C4-2B (cell line): Measurements from ENCODE around the gene PHLPP1.

Experiments used
- H3K27ac ChIP-seq: fragments of 450-650 bp; 2 replicates; pipeline ENCODE4 v1.5.1; 2017
- ZFX ChIP-seq: fragments of 450-650 bp; IDR thresholded peaks from 2 replicates; pipeline ENCODE4 v1.6.1; 2017
- TF ChIP-seq, protein P1 (sequence below): fragments of 450-650 bp; conservative IDR thresholded peaks from 2 replicates; pipeline ENCODE4 v1.5.1; 2017; ENCODE audit warnings: mild to moderate bottlenecking

Gene PHLPP1

DNA sequence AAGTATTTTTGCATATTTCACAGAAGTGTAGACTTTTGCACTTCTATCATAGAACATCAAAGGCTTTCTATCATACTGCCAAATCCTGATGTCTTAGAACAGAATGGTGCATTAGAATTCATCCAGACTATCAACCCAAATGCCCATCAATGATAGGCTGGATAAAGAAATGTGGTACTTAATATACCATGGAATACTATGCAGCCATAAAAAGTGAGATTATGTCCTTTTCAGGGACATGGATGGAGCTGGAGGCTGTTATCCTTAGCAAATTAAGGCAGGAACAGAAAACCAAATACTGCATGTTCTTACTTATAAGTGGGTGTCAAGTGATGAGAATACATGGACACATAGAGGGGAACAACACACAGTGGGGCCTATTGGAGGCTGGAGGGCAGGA, 150.2 kb downstream of the PHLPP1 start:
- TF ChIP-seq ZFX = no peak
- TF ChIP-seq, protein P1, sequence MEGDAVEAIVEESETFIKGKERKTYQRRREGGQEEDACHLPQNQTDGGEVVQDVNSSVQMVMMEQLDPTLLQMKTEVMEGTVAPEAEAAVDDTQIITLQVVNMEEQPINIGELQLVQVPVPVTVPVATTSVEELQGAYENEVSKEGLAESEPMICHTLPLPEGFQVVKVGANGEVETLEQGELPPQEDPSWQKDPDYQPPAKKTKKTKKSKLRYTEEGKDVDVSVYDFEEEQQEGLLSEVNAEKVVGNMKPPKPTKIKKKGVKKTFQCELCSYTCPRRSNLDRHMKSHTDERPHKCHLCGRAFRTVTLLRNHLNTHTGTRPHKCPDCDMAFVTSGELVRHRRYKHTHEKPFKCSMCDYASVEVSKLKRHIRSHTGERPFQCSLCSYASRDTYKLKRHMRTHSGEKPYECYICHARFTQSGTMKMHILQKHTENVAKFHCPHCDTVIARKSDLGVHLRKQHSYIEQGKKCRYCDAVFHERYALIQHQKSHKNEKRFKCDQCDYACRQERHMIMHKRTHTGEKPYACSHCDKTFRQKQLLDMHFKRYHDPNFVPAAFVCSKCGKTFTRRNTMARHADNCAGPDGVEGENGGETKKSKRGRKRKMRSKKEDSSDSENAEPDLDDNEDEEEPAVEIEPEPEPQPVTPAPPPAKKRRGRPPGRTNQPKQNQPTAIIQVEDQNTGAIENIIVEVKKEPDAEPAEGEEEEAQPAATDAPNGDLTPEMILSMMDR = no peak
- no peak overlapping the region for H3K27ac ChIP-seq

DNA sequence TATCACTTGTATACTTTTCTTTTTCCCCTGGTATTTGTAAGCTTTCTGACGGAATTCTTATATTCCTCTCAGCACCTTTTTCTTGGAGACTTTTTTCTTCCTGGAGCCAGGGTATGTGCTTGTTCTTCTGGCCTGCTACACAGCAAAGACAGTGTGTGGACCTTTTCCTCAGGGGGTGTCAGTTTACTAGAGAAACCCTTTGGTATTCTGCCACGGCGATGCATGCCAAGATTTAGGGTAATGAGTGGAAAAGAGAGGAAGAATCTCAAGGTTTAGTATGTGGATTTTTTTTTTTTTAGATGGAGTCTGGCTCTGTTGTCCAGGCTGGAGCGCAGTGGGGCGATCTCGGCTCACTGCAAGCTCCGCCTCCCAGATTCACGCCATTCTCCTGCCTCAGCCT, 152.2 kb downstream of the PHLPP1 start:
- no peak overlapping the region for H3K27ac ChIP-seq
- TF ChIP-seq ZFX = no peak
- TF ChIP-seq, protein P1 = no peak

DNA sequence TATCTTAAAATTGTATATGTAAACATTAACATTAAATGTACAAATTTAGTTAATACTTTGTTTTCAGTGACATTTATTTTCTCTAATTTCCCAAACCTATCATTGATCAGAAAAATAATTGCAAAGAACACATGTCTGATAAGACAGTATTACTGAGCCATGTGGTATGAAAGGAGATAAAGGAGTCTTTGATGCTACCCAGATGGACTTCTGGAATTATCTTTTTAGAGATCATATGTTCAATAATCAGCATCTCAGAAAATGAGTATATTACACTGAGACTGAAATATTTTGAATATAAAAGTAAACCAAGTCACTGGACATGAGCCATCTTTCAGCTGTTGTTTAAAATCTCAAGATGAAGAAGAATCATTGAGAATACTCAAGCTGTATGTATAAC, 153.3 kb downstream of the PHLPP1 start:
- H3K27ac ChIP-seq = no peak overlapping the region
- no peak for TF ChIP-seq ZFX
- TF ChIP-seq, protein P1 = no peak

DNA sequence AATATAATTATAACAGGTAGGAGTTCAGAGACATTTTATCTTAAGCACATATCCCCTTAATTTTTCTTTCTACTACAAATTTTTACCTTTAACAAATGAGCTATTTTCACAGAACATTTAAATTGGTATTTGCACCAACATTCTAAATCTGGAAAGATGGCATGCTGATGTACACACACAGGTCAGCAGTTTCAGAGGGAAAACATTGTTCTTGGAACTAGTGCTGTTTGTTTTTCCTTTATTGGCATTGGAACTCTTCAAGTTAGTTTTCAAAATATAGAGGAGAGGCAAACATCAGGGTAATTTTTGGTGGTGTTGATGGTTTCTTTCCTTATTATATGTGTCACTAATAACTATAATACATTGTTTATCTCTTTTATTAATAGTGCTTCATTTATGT, 155.3 kb downstream of the PHLPP1 start:
- no peak overlapping the region for H3K27ac ChIP-seq

DNA sequence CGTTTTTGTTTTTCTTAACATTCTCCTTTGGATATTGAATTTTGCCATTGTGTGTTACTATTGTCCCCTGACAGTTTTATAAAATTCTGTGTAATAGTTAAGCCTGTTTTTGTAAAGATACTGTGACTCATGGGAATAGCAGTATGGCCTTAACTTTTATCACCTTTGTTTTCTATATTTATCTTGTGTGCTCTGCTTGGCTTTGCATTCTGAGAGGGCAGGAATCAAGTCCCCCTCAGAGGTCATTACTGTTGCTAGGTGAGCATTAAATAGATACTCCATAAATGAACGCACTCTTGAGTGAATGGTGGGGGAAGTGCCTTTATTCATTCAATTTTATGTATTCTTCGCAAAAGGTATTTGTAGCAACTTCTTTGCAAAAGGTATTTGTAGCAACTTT, 160.0 kb downstream of the PHLPP1 start:
- TF ChIP-seq, protein P1 = no peak
- TF ChIP-seq ZFX = no peak
- no peak overlapping the region for H3K27ac ChIP-seq

More for the DNA sequence above, 155.3 kb downstream of the PHLPP1 start:
- TF ChIP-seq, protein P1 = no peak
- TF ChIP-seq ZFX = no peak

DNA sequence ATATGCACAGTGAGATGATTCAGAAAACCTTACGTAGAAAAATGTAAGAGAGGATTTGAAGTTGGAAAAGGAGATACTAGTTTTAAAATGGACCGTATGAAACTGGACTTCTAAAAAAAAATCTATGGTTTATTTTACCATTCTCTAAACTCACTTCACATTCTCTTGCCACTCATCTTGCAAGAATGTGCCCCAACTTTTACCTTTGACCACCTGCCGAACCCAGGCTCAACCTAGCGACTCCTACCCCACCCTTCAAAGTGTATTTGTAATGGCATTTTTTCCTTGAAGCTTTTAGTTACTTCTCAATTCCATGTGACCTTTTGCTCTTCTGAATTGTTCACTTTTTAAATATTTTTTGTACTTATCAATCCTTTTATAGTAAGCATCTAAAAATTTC, 160.8 kb downstream of the PHLPP1 start:
- no peak overlapping the region for H3K27ac ChIP-seq
- TF ChIP-seq ZFX = no peak
- TF ChIP-seq, protein P1 = no peak

DNA sequence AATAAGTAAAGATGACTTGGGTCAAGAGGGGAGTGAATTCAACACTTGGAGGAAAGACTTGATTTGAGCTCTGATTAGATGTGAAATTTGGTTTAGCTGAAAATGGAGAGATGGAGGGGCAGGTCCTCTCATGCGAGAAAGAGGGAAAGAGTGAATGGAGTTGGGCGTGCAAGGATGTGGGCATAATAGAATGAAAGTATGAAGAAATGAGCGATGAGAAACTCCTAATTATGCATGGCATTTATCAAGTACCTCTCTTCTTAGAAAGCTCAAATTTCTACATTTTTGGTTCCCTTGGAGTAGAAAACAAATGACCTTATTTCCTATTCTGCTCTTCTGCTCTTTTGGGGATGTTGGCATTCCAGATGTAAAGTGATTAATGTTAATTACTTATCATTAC, 161.5 kb downstream of the PHLPP1 start:
- no peak for TF ChIP-seq ZFX
- TF ChIP-seq, protein P1 = no peak
- H3K27ac ChIP-seq = no peak overlapping the region
